ENCODE data around the gene HS2ST1.

GRCh38 chr1:86950712-86951419 is 36.4 kb downstream of the HS2ST1 start:
- no peak for TF ChIP-seq CTCF (conservative IDR thresholded peaks at IDR 0.05)
- no peak for TF ChIP-seq EZH2 (IDR thresholded peaks at IDR 0.05; ENCODE audit: low read depth)

All from PC-9 (cell line).